Measurements from ENCODE around the gene NPW.

GRCh38 chr16:2056681-2057407, 37.3 kb downstream of the NPW start:
- TF ChIP-seq CTCF (IDR thresholded peaks at IDR 0.05) (peak in 1 of 3 experiments; percentile 5), POLR2A (IDR thresholded peaks at IDR 0.05) (no peak)
